ENCODE measurements around the gene SHISA3.
"Not testable (repeated sequence)": the region's sequence is repeated elsewhere in the genome, so short reads cannot be mapped to it uniquely, and the experiment has no call there.

Gene SHISA3

DNA sequence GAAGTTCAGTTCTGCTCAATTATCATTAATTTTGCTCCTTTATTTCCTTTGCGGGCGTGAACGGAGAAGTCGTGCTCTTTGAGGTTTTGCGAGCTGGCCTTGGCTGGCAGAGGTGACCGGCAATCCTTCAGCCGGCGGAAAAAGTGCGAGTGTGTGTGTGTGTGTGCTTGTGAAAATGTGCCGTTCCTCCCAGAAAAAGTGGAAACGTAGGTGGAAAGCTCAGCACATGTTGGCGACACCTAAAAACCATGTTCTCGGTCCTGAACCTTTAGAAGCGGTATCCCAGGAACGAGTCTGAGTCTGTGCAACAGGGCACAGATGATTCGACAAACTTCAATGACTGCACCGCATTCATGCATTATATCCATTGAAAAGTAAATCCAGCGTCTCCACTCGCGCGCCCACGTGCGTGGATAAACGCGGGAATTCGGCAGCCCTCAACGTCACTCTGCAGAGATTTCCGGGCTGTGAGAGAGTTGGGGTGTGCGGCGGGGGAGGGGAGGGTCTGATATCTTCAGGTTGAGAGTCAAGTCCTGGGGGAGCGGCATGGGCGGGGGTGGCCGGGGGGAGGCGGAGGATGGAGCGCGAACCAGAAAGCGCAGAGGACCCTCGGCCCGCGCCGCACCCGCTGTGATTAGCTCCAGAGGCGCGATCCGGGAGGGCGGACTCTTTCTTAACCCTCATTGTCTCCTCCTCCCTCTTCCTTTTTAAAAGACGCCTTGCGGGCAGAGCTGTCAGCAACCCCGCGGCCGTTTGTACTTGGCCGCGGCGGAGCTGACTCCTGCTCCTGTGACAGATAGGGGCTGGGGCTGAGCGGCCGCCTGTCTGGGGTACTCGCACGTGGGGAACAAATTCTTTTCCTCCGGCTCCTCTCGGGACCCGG, at the start of gene SHISA3:
SHISA3 (plus strand) TSS at position 737 of the 883 bp plus-strand sequence. CDS start 569 bp downstream, outside the sequence.
- no peak for DNase-seq

GRCh38 chr4:42348247-42348646, 49.0 kb upstream of the SHISA3 start:
- no peak for DNase-seq

DNA sequence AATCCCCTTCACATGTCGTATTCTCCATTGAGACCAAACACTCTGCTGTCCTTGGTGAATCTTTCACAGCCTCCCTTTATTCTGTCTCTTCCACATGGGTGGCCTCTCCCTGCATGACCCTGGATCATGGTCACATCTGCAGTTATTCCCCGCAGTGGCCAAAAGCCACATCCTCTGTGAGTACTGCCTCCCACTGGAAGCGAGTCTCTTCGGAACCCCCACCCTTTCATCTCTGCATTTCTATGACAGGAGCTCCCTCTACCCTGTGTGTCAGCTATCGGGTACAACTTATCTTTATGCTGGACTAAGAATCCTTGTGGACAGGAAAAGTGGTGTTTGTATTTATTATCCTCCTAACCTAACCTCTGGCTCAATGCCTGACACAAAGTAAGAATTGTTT, 48.6 kb upstream of the SHISA3 start:
- no peak for DNase-seq

DNA sequence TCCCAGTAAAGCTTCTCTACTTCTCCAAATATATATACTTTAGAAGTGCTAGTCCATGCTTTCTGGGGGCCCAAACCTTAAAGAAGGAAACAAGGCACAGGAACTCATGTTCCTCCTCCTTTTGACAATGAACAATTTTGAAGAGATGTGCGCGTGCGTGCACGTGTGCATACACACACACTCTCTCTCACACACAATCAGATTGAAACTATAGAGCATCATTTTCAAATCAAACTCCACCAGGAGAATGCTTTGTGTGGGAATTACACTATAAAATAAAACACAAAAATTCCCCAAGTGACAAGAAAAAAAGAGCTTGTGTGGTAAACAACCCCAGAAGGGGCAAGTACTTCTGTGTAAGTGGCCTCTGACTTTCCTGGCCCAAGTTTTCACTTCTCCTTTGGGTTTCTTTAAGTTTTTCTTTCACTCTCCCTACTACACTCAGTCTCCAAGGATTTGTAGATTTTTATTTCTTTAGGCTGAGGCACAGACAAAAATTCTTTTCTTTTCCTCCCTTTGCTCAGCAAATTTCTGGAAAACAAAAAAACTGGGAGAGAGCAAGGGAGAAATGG, 46.6 kb upstream of the SHISA3 start:
- DNase-seq: no peak

DNA sequence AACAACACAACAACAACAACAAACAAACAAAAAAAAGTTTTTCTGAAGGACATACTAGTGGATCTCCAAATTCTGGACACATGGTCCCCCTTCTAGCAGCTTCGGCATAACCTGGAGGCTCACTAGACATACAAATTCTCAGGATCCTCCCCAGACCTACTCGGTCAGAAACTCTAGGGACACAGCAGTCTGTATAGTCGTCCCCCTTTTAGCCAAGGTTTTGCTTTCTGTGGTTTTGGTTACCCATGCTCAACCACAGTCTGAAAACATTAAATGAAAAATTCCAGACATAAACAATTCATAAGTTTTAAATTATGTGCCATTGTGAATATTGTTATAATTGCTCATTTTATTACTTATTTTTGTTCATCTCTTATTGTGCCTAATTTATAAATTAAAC, 45.2 kb upstream of the SHISA3 start:
- DNase-seq: no peak

GRCh38 chr4:42357325-42357724, 40.0 kb upstream of the SHISA3 start:
- DNase-seq: no peak

- DNase-seq: no peak
Observed at GRCh38 chr4:42359711-42360110, 37.6 kb upstream of the SHISA3 start.

DNA sequence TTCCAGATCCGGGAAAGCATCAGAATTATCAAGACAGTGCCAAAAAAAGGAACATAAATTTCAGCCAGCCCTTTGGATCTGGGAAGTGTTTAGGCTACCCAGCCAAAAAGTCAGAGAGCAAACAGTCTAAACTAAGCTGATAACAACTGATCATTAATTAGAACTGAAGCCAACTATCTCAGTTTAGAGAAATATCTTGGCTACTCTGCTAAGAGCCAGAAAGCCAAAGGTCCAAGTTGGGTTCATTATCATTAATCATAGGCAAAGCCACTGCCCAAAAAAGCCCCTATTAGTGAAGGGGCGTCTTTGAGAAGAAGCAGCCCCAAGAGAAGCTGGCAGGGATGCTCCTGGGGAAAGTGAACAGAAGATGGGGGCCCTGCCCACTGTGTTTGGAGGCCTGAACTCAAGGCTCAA, 37.0 kb upstream of the SHISA3 start:
- no peak for DNase-seq

DNA sequence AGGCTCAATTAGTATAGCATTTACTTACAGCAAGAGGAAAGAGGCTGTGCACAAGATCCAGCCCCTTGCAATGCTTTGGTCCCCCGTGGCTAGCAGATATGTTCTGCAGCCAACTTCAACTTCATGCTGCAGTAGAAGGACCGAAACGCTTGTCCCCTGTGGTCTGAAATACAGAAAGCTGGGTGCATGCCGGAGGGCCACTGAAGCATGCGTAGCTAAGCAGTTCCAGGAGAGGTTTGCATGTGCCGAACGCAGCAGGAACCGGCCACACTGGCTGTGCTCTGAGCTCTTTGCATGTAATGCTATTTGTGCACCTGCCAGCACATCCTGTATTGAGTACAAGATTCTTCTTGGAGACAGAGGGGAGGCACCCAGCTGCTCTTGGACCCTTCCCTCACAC, 35.8 kb upstream of the SHISA3 start:
- DNase-seq: no peak

GRCh38 chr4:42362591-42362990, 34.7 kb upstream of the SHISA3 start:
- DNase-seq: no peak

GRCh38 chr4:42363614-42364013, 33.7 kb upstream of the SHISA3 start:
- no peak for DNase-seq

- DNase-seq: no peak
Observed at GRCh38 chr4:42364266-42365053, 32.8 kb upstream of the SHISA3 start.

- DNase-seq: no peak
Observed at GRCh38 chr4:42366959-42367358, 30.3 kb upstream of the SHISA3 start.

DNA sequence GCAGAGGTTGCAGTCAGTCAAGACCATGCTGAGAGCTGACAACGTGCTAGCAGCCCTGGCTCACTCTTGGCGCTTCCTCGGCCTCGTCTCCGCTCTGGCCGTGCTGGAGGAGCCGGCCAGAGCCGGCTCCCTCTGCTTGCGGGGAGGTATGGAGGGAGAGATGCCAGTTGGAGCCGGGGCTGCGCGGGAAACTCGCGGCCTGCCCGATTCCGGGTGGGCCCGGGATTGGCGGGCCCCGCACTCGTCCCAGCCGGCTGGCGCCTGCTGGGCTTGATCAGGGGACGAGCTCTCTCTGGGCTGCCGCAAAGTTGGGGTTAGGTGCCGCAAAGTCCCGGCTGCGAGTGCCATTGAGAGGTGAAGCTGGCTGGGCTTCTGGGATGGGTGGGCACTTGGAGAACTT, 27.8 kb upstream of the SHISA3 start:
- no peak for DNase-seq

GRCh38 chr4:42371305-42372252, 25.7 kb upstream of the SHISA3 start:
- DNase-seq: peak in 1 of 2 donors; percentile 8

DNA sequence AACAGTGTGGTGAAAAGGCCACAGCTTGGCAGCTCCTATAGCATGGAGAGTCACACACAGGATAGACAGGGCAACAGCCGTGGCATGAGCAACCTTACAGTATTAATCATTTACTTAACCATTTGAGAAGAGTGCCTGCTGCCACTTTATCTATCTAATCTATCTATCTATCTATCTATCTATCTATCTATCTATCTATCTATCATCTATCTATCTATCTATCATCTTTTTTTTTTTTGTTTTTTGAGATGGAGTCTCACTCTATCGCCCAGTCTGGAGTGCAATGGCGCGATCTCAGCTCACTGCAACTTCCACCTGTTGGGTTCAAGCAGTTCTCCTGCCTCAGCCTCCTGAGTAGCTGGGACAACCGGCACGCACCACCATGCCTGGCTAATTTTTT, 25.0 kb upstream of the SHISA3 start:
- not testable (repeated sequence) for DNase-seq

DNA sequence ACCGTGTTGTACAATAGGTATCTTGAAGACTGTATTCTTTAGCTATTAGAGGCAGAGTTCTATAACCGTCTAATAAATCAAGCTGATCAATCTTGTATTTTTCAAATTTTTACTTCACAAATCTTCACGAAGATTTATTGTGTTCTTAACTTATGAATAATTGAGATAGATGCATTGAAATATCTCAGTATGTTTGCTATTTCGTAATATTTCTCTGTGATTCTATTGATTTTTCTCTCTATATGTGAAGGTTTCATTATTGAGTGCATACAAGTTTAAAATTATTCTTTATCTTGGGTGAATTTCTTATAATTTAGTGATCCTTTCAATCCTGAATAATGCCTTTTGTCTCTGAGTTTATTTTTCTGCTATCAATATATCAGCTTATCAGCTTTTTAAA, 19.8 kb upstream of the SHISA3 start:
- no peak for DNase-seq

- no peak for DNase-seq
Observed at GRCh38 chr4:42381666-42382065, 15.6 kb upstream of the SHISA3 start.

GRCh38 chr4:42385516-42385915, 11.8 kb upstream of the SHISA3 start:
- DNase-seq: no peak

GRCh38 chr4:42390622-42391354, 6.5 kb upstream of the SHISA3 start:
- no peak for DNase-seq

DNA sequence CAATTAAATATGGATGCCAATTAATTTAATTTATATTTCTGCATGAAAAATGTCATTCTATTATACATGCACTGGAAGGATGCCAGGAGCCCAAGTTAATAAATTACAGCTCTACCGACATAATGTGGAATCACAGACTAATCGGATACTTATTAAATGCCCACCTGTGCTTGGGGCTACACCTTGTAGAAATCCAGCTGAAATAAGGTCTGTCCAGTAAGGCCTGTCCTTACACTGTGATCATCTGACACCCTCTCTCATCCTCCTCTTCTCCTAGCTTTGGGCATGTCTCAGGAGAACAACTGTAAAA, 6.0 kb upstream of the SHISA3 start:
- DNase-seq: no peak

DNA sequence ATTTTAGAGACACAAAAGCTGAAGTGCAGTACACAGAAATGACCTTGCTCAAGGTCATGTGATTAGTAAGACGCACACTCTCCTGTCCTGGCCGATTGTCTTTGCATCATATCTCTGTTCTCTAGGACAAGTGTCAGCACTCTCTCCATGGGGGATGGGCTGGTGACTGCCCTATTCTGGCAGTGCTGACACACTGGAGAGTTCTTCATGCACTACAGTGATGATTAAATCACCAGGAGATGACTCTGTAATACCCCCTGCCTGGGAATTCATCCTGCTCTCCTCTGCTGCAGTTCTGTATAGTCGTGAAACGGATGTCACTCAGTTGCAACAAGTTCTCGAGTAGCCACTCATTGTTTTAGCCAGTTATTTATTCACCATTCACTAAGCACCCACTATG, 5.3 kb upstream of the SHISA3 start:
- DNase-seq: no peak

Measured in CD4-positive, alpha-beta T cell treated with Interferon alpha-2 for 1 hour (primary cell).